BE2C (cell line): ENCODE results near the gene MALRD1.

ENCODE experiments used
- DNase-seq: peaks from one replicate; pipeline ENCODE4 v3.0.0-alpha.2; 2020
- H3K27me3 ChIP-seq: fragments of 250-450 bp; sonication (Bioruptor Pico); 2 replicates; pipeline ENCODE4 v1.5.1; 2020; ENCODE audit warnings: mild to moderate bottlenecking
- H3K36me3 ChIP-seq: fragments of 250-450 bp; sonication (Bioruptor Pico); 2 replicates; pipeline ENCODE4 v1.5.1; 2020; ENCODE audit warnings: mild to moderate bottlenecking
- H3K4me1 ChIP-seq: fragments of 250-450 bp; sonication (Bioruptor Pico); 2 replicates; pipeline ENCODE4 v1.5.1; 2020
- H3K4me3 ChIP-seq: 2 replicates; pipeline ENCODE4 v1.5.1; 2011; ENCODE audit warnings: low read depth, low read length
- H3K9me3 ChIP-seq: fragments of 250-450 bp; sonication (Bioruptor Pico); 2 replicates; pipeline ENCODE4 v1.5.1; 2020
- TF ChIP-seq, protein P1 (sequence below): IDR thresholded peaks from 2 replicates; pipeline ENCODE4 v1.5.1; 2012; ENCODE audit warnings: mild to moderate bottlenecking, low read depth, low read length

The MALRD1 gene

GRCh38 chr10:19263262-19263661 is 214.7 kb downstream of the MALRD1 start:
- Histone ChIP-seq H3K27me3 (no peaks in the 10 kb centered on the region), H3K4me1 (no peaks in the 10 kb centered on the region)
- TF ChIP-seq, protein P1, sequence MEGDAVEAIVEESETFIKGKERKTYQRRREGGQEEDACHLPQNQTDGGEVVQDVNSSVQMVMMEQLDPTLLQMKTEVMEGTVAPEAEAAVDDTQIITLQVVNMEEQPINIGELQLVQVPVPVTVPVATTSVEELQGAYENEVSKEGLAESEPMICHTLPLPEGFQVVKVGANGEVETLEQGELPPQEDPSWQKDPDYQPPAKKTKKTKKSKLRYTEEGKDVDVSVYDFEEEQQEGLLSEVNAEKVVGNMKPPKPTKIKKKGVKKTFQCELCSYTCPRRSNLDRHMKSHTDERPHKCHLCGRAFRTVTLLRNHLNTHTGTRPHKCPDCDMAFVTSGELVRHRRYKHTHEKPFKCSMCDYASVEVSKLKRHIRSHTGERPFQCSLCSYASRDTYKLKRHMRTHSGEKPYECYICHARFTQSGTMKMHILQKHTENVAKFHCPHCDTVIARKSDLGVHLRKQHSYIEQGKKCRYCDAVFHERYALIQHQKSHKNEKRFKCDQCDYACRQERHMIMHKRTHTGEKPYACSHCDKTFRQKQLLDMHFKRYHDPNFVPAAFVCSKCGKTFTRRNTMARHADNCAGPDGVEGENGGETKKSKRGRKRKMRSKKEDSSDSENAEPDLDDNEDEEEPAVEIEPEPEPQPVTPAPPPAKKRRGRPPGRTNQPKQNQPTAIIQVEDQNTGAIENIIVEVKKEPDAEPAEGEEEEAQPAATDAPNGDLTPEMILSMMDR, result no peak

GRCh38 chr10:19283285-19283684 is 234.7 kb downstream of the MALRD1 start:
- Histone ChIP-seq H3K4me3 (no peak overlapping the region), H3K36me3 (no peaks in the 10 kb centered on the region), H3K9me3 (no peaks in the 10 kb centered on the region), H3K4me1 (no peaks in the 10 kb centered on the region), H3K27me3 (no peaks in the 10 kb centered on the region)
- no peak for DNase-seq
- TF ChIP-seq, protein P1, result no peak

More at GRCh38 chr10:19263262-19263661, 214.7 kb downstream of the MALRD1 start:
- no peak overlapping the region for H3K4me3 ChIP-seq
- DNase-seq, result no peak
- H3K9me3 ChIP-seq, result no peaks in the 10 kb centered on the region
- no peaks in the 10 kb centered on the region for H3K36me3 ChIP-seq

- no peaks in the 10 kb centered on the region for H3K27me3 ChIP-seq
These were observed 235.2 kb downstream of the MALRD1 start for GRCh38 chr10:19283786-19284185.

DNA sequence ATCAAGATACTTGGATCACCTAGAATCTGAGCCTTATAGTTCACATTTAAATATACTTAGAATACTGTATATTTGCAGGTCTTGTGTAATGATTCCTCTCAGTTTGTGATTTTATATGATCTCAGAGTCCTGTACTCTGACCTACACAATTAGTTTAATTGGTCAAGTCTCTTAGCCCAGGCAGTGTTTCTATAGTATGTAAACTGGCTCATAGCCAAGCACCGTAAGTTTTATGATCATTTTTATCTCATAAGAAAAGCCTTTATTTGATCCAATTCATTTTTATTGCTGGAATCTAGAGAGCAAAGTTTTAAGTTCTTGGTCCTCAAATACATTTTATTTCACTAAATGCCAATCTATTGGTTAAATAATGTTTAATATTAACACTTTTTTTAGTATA is 242.2 kb downstream of the MALRD1 start:
- Histone ChIP-seq H3K4me1 (no peaks in the 10 kb centered on the region), H3K9me3 (no peaks in the 10 kb centered on the region), H3K4me3 (no peak overlapping the region), H3K27me3 (no peaks in the 10 kb centered on the region), H3K36me3 (no peaks in the 10 kb centered on the region)
- DNase-seq, result no peak
- TF ChIP-seq, protein P1, result no peak

More at GRCh38 chr10:19283786-19284185, 235.2 kb downstream of the MALRD1 start:
- H3K4me3 ChIP-seq, result no peak overlapping the region
- no peaks in the 10 kb centered on the region for H3K36me3 ChIP-seq
- H3K9me3 ChIP-seq, result no peaks in the 10 kb centered on the region
- no peaks in the 10 kb centered on the region for H3K4me1 ChIP-seq
- TF ChIP-seq, protein P1, result no peak
- DNase-seq, result no peak

DNA sequence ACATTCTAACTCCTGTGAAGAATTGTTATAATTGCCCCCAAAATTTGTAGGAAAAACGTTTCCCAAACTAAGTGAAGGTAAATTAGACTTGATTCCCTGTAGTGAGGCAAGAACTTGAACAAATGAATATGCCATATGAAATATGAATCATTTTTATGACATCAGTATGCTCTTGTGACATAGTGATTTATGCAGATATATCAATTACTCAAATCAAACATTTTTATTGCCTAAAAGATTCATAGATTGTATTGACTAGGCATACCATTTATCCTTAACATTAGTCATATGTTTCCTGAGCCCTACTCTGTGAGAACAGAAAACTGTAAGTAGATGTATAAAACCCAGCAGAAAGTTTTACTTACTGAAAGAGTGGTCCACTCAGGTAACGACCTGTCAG is 245.6 kb downstream of the MALRD1 start:
- H3K4me1 ChIP-seq, result no peaks in the 10 kb centered on the region
- H3K36me3 ChIP-seq, result no peaks in the 10 kb centered on the region
- no peaks in the 10 kb centered on the region for H3K9me3 ChIP-seq
- no peak overlapping the region for H3K4me3 ChIP-seq
- DNase-seq, result no peak
- TF ChIP-seq, protein P1, result no peak
- no peaks in the 10 kb centered on the region for H3K27me3 ChIP-seq

GRCh38 chr10:19299645-19300044 is 251.0 kb downstream of the MALRD1 start:
- TF ChIP-seq, protein P1, result no peak
- no peak for DNase-seq
- no peaks in the 10 kb centered on the region for H3K9me3 ChIP-seq
- H3K4me3 ChIP-seq, result no peak overlapping the region
- no peaks in the 10 kb centered on the region for H3K27me3 ChIP-seq
- H3K4me1 ChIP-seq, result no peaks in the 10 kb centered on the region
- H3K36me3 ChIP-seq, result no peaks in the 10 kb centered on the region
